SU-DHL-6 (cell line): ENCODE results near the gene AGXT.

Experiments
- CTCF ChIP-seq: fragments of 200-600 bp; sonication (generic); IDR thresholded peaks from one replicate; pipeline ENCODE4 v1.5.1; 2017; ENCODE audit warnings: antibody characterized with exemption, mild to moderate bottlenecking, low read length, moderate library complexity; ENCODE audit not compliant: insufficient read depth, poor library complexity, severe bottlenecking
- EZH2phosphoT487 ChIP-seq: fragments of 200-600 bp; sonication (generic), shearing (Covaris generic); conservative IDR thresholded peaks from 2 replicates; pipeline ENCODE4 v1.6.1; 2018; ENCODE audit warnings: mild to moderate bottlenecking, antibody characterized with exemption, low read length, moderate library complexity, mixed read lengths

- TF ChIP-seq CTCF, result no peak
- TF ChIP-seq EZH2phosphoT487, result no peak
These were observed 13.0 kb upstream of the AGXT start for GRCh38 chr2:240855670-240856069.
